ENCODE results near the gene TTLL13.

The TTLL13 gene, protein sequence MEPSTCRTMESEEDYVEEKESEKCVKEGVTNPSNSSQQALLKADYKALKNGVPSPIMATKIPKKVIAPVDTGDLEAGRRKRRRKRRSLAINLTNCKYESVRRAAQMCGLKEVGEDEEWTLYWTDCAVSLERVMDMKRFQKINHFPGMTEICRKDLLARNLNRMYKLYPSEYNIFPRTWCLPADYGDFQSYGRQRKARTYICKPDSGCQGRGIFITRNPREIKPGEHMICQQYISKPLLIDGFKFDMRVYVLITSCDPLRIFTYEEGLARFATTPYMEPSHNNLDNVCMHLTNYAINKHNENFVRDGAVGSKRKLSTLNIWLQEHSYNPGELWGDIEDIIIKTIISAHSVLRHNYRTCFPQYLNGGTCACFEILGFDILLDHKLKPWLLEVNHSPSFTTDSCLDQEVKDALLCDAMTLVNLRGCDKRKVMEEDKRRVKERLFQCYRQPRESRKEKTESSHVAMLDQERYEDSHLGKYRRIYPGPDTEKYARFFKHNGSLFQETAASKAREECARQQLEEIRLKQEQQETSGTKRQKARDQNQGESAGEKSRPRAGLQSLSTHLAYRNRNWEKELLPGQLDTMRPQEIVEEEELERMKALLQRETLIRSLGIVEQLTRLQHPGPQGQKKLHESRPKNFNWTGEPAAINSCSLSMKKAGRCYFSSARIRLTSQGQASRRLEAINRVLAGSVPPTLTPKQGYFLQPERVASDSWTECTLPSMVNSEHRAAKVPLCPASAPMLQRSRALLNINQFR

GRCh38 chr15:90249203-90249863 is at the start of gene TTLL13:
TSS of gene TTLL13 (plus strand) at chr15:90249556. CDS start at chr15:90250631, 1,075 bp downstream.
- peak; percentile 44 to 63 for DNase-seq (ENCODE audit: low read depth in 2 of 2)

- DNase-seq (ENCODE audit: low read depth in 2 of 2), result no peak
Measured at GRCh38 chr15:90200534-90201129, 48.7 kb upstream of the TTLL13 start.

- DNase-seq (ENCODE audit: low read depth in 2 of 2), result no peak
Measured at GRCh38 chr15:90201130-90201943, 48.0 kb upstream of the TTLL13 start, which contains the start of gene SEMA4B. TSS of gene SEMA4B (plus strand) at chr15:90201330. CDS start at chr15:90201579, 249 bp downstream.

DNA sequence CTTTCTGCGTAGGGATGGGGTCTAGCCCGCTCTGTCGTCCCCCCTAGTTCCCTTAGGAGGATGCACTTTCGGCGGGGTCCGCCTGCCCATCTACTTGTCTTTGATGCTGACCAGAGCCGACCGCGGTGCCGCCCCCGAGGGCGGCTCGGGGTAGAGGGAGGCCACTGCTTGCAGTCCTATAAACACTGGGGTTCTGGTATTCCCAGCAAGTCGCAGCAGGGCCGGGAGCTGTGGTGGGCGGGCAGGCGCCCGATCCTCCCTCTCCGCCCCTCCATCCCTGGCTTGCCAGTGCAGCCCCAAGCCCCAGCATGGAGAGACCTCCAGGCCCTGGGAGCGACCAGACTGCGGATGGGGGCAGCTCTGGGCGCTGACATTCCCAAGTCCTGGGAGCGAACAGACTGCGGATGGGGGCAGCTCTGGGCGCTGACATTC is 47.4 kb upstream of the TTLL13 start:
- no peak for DNase-seq (ENCODE audit: low read depth in 2 of 2)

- DNase-seq (ENCODE audit: low read depth in 2 of 2), result no peak
Measured at GRCh38 chr15:90202929-90203328, 46.4 kb upstream of the TTLL13 start.

DNA sequence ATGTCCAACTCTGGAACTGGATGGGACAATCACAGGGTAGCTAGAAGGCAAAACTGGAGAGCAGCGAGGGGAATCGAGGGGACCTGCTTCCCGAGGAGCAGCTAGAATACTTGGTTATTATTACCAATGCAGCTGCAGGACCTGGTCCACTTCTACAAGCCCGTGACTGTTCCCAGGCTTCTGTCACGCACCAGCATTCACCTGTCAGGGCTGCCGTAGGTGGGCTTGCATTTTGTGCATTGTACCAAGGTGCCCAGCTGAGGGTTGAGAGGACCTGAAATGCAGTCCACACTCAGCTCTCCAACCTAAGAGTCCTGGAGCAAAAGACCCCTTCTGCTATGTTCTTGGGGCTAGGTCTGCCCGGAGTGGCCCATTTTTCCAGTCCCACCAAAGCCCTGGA is 45.9 kb upstream of the TTLL13 start:
- DNase-seq (ENCODE audit: low read depth in 2 of 2), result no peak

- no peak for DNase-seq (ENCODE audit: low read depth in 2 of 2)
Measured at GRCh38 chr15:90203922-90204321, 45.4 kb upstream of the TTLL13 start.

- no peak for DNase-seq (ENCODE audit: low read depth in 2 of 2)
Measured at GRCh38 chr15:90205050-90205848, 44.1 kb upstream of the TTLL13 start.

DNA sequence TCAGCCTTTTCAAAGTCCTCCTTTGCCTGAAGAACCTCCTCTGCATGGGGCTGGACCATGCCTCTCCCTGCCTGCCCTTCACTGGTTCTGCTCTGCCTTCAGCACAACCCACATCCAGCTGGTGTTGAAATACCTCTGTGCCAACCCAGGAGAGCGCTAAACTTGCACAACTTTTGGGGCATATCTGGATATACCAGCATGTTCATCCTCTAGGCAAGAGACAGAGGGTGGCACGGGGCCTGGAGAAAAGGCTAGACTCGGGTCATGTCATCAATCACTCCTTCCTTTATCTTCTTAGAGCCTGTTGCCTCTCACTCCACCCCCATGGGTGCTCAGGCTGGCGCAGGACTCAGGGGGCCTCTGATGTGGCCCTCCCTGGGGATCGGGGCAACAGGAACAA is 43.5 kb upstream of the TTLL13 start:
- DNase-seq (ENCODE audit: low read depth in 2 of 2), result no peak

DNA sequence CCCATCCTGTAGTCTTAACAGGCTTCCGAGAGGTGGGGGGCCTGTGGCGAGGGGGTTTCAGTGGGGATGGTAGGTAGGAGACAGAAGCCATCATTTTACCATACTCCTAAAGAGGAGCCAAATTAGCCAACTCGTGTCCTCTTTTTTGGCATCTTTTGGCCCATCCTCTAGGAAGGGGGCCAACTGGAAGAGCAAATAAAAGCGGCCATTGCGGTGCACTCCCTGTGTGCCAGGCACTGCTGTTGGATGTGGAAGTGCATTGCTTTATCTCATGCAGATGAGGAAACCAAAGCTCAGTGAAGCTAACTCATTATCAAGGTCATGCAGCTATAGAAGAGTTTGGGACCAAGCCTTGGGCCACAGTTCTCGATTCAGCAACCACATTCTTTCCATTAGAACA is 42.1 kb upstream of the TTLL13 start:
- DNase-seq (ENCODE audit: low read depth in 2 of 2), result no peak

DNA sequence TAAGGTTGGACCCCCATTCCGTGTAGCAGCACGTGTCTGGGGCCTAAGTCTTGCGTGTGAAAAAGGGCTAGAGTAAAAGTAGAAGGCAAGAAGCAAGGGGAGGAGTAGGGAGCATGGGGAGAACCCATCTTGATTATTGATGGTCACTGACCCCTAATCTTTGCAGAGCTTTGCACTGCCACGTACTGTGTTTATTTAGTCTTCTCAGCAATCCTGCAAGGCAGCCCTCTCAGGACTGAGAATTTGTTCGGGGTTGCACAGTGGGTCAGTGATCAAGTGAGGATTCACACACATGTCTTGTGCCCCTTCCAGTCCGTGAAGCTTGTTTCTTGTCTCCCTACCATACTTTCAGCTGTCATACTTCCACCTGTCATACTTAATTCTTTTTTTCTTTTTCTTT is 41.0 kb upstream of the TTLL13 start:
- no peak for DNase-seq (ENCODE audit: low read depth in 2 of 2)

- no peak for DNase-seq (ENCODE audit: low read depth in 2 of 2)
Measured at GRCh38 chr15:90209591-90209990, 39.8 kb upstream of the TTLL13 start.

DNA sequence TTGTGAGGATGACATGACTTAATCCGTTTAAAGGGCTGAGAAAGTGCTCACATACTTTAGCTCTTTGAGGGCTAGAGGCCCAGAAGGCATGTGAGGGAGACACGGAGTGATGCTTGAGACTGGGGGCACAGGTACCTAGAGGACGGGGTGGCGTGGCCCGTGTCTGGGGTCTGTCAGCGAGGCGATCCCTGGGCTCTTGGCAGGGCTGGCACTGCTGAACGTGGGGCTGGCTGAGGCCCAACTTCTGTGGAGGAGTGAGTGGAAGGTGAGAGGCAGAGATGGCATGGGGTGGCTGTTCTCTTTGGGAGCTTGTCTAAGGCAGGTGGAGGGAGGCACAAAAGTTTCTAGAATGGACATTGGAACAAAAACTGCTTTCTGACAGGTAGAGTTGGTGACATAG is 38.8 kb upstream of the TTLL13 start:
- no peak for DNase-seq (ENCODE audit: low read depth in 2 of 2)

GRCh38 chr15:90211009-90211408 is 38.3 kb upstream of the TTLL13 start:
- no peak for DNase-seq (ENCODE audit: low read depth in 2 of 2)

- no peak for DNase-seq (ENCODE audit: low read depth in 2 of 2)
Measured at GRCh38 chr15:90211440-90212143, 37.8 kb upstream of the TTLL13 start.

DNA sequence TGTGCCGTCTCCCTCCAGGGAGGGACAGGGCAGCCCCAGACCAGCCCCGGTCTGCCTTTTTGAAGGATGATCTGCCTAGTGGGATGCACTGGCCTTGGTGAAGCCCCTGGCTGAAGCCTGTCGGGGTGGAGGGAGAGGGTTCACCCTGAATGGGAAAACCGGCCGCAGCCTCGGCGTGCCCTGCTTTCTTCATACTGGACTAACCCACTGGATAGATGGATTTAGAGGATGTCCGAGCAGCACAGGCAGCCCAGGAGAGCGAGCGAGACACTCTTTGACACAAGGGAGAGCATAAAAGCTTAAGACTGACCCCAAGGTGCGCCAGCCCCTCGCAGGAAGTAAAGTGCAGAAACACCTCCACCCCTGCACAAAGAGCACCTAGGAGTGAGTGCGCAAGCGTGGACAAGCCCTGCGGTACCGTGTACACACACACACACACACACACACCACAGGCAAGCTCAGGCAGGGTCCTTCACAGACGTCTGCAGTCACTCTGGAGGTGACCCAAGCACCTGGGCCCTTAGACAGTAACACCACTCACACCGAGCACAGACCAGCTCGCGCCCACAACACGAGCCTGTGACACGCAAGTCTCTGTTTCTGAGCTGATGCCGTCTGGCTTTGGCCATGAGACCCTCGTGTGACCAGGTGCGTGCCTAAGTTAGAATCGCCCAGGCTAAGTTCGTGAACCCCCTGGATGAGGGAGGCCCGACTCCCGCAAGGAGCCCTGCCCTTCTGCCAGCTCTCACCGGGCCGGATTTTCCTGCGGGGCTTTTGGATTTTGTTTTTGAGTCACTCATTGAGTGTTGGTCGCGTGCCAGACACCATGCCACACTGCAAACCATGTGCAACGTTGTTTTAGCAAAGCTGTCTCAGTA is 36.9 kb upstream of the TTLL13 start:
- DNase-seq (ENCODE audit: low read depth in 2 of 2), result no peak

GRCh38 chr15:90213122-90213817 is 36.1 kb upstream of the TTLL13 start:
- no peak for DNase-seq (ENCODE audit: low read depth in 2 of 2)

DNA sequence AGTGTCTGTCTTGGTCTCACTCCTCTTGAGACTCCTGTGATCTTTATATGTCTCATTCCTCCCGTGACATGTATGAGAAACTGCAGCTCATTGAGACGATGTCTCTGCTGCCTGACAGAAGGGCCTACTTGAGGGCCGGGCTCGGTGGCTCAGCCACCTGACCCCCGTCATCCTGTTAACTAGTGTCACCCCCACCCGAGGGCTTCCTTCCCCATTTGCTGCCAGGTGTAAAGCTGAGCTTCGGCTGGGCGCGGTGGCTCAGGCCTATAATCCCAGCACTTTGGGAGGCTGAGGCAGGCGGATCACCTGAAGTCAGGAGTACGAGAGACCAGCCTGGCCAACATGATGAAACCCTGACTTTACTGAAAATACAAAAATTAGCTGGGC is 35.5 kb upstream of the TTLL13 start:
- no peak for DNase-seq (ENCODE audit: low read depth in 2 of 2)

Data from fibroblast of skin of left biceps (primary cell).